Nephron progenitor cell (in vitro differentiated cells): ENCODE results near the gene AARS2.
"Not testable (repeated sequence)": the region's sequence is repeated elsewhere in the genome, so short reads cannot be mapped to it uniquely, and the experiment has no call there.

Experiments
- DNase-seq: peaks from one replicate; pipeline ENCODE4 v3.0.0; 2021
- H3K27ac Mint-ChIP-seq: 2 replicates; pipeline ENCODE4 v1.8.0; 2021; ENCODE audit warnings: mild to moderate bottlenecking, moderate library complexity, mixed read lengths
- H3K27me3 Mint-ChIP-seq: 2 replicates; pipeline ENCODE4 v1.8.0; 2021; ENCODE audit warnings: mild to moderate bottlenecking, low read depth, mixed read lengths; ENCODE audit not compliant: poor library complexity
- H3K36me3 Mint-ChIP-seq: 2 replicates; pipeline ENCODE4 v1.8.0; 2021; ENCODE audit warnings: low read depth, mixed read lengths
- H3K4me1 Mint-ChIP-seq: 2 replicates; pipeline ENCODE4 v1.8.0; 2021; ENCODE audit warnings: mixed read lengths
- H3K4me3 Mint-ChIP-seq: 2 replicates; pipeline ENCODE4 v1.8.0; 2021; ENCODE audit warnings: mild to moderate bottlenecking, moderate library complexity, mixed read lengths
- H3K9me3 Mint-ChIP-seq: 2 replicates; pipeline ENCODE4 v1.8.0; 2021; ENCODE audit warnings: mild to moderate bottlenecking, moderate library complexity, mixed read lengths
- CTCF ChIP-seq: fragments of 200-600 bp; sonication (generic); IDR thresholded peaks from 2 replicates; pipeline ENCODE4 v1.5.0; 2021; ENCODE audit warnings: antibody characterized with exemption

AARS2 gene

GRCh38 chr6:44352259-44352658, 39.1 kb upstream of the AARS2 start:
- Mint-ChIP-seq H3K27me3 (peaks cover 18% of the 10 kb centered on the region), H3K4me1 (peaks cover 6% of the 10 kb centered on the region), H3K4me3 (no peak overlapping the region), H3K27ac (no peak overlapping the region), H3K36me3 (no peaks in the 10 kb centered on the region), H3K9me3 (no peaks in the 10 kb centered on the region)
- DNase-seq, result no peak
- TF ChIP-seq CTCF, result no peak

GRCh38 chr6:44350650-44350994, 37.5 kb upstream of the AARS2 start:
- peaks cover 19% of the 10 kb centered on the region for H3K27me3 Mint-ChIP-seq
- H3K4me1 Mint-ChIP-seq, H3K4me3 Mint-ChIP-seq, H3K36me3 Mint-ChIP-seq, DNase-seq, H3K27ac Mint-ChIP-seq, H3K9me3 Mint-ChIP-seq: not testable (repeated sequence)

GRCh38 chr6:44349904-44350649, 36.9 kb upstream of the AARS2 start:
- Mint-ChIP-seq H3K4me1 (peaks cover 6% of the 10 kb centered on the region), H3K4me3 (no peak overlapping the region), H3K9me3 (no peaks in the 10 kb centered on the region), H3K27ac (peak overlapping the region; percentile 69), H3K27me3 (peaks cover 19% of the 10 kb centered on the region), H3K36me3 (no peaks in the 10 kb centered on the region)
- no peak for DNase-seq
- TF ChIP-seq CTCF, result no peak

- not testable (repeated sequence) for H3K9me3 Mint-ChIP-seq, H3K4me3 Mint-ChIP-seq, H3K36me3 Mint-ChIP-seq, H3K27ac Mint-ChIP-seq, DNase-seq
- Mint-ChIP-seq H3K27me3 (peaks cover 25% of the 10 kb centered on the region), H3K4me1 (peaks cover 31% of the 10 kb centered on the region)
Measured at GRCh38 chr6:44346818-44347217, 33.7 kb upstream of the AARS2 start.

GRCh38 chr6:44342489-44342888, 29.3 kb upstream of the AARS2 start, which contains the start of gene SPATS1:
Gene SPATS1, plus strand, starts transcription at chr6:44342650. Its CDS starts 446 bp downstream, at chr6:44343096.
- no peaks in the 10 kb centered on the region for H3K9me3 Mint-ChIP-seq
- peak; percentile 30 for DNase-seq
- H3K27me3 Mint-ChIP-seq, result peaks cover 23% of the 10 kb centered on the region
- peaks cover 64% of the 10 kb centered on the region for H3K4me1 Mint-ChIP-seq
- peak within 1 kb of the TSS; percentile 72 for H3K4me3 Mint-ChIP-seq
- H3K36me3 Mint-ChIP-seq, result no peaks in the 10 kb centered on the region
- no peak for TF ChIP-seq CTCF
- H3K27ac Mint-ChIP-seq, result peak within 1 kb of the TSS; percentile 97

GRCh38 chr6:44342052-44342451, 28.9 kb upstream of the AARS2 start:
- DNase-seq, result no peak
- H3K27me3 Mint-ChIP-seq, result peaks cover 23% of the 10 kb centered on the region
- H3K4me3 Mint-ChIP-seq, result peak overlapping the region; percentile 72
- H3K9me3 Mint-ChIP-seq, result no peaks in the 10 kb centered on the region
- TF ChIP-seq CTCF, result no peak
- peak overlapping the region; percentile 97 for H3K27ac Mint-ChIP-seq
- peaks cover 66% of the 10 kb centered on the region for H3K4me1 Mint-ChIP-seq
- H3K36me3 Mint-ChIP-seq, result no peaks in the 10 kb centered on the region
